Measurements from ENCODE around the gene GPR173.

- TF ChIP-seq CTCF (IDR thresholded peaks at IDR 0.05) (no peak), POLR2AphosphoS5 (IDR thresholded peaks at IDR 0.05) (no peak), EP300 (IDR thresholded peaks at IDR 0.05) (no peak), POLR2A (IDR thresholded peaks at IDR 0.05) (no peak)
These were observed 47.2 kb downstream of the GPR173 start for GRCh38 chrX:53095796-53096195.
